Skeletal muscle tissue (tissue), 4 donors: ENCODE measurements around the gene CDT1. TPM values are rescaled to one million over a fixed set of nuclear protein-coding genes. Genes with fewer than 3 reads are reported as not detected.
"Not testable (repeated sequence)": the region's sequence is repeated elsewhere in the genome, so short reads cannot be mapped to it uniquely, and the experiment has no call there.

ENCODE experiments used
- H3K27ac ChIP-seq: one replicate; pipeline ENCODE4 v1.7.0; 2013; ENCODE audit warnings: mild to moderate bottlenecking, low read depth, low read length, inconsistent platforms
- H3K27me3 ChIP-seq, 3 donors: one replicate each; pipeline ENCODE4 v1.7.0; 2013; ENCODE audit warnings: low read length in 3 of 3; ENCODE audit not compliant: control insufficient read depth in 3 of 3, insufficient read depth in 3 of 3
- H3K36me3 ChIP-seq, 3 donors: one replicate each; pipeline ENCODE4 v1.7.0; 2013; ENCODE audit warnings: low read length in 3 of 3; ENCODE audit not compliant: control insufficient read depth in 3 of 3, insufficient read depth in 3 of 3
- H3K4me1 ChIP-seq, 3 donors: one replicate each; pipeline ENCODE4 v1.7.0; 2013; ENCODE audit warnings: low read length in 3 of 3, mild to moderate bottlenecking in 3 of 3; ENCODE audit not compliant: control insufficient read depth in 3 of 3, insufficient read depth in 3 of 3
- H3K4me3 ChIP-seq, 3 donors: one replicate each; pipeline ENCODE4 v1.7.0; 2013; ENCODE audit warnings: low read length in 3 of 3
- H3K9ac ChIP-seq, 3 donors: one replicate each; pipeline ENCODE4 v1.7.0; 2013; ENCODE audit warnings: low read length in 3 of 3, mild to moderate bottlenecking in 3 of 3, moderate library complexity in 2 of 3, low read depth in 1 of 3
- H3K9me3 ChIP-seq, 3 donors: one replicate each; pipeline ENCODE4 v1.7.0; 2013; ENCODE audit warnings: low read length in 3 of 3; ENCODE audit not compliant: control insufficient read depth in 3 of 3
- total RNA-seq: library from RNA; depleted of rRNA; stranded (reverse); fragments of >200 nt; gene quantifications from one replicate; pipeline ENCODE4 v1.2.3, GENCODE V29; 2014
- donor health status: Osteomylitis.

Gene CDT1
- total RNA-seq, 1 donor from 2014 or later = 6.3 TPM

- H3K36me3 ChIP-seq = peaks cover 0 to 4% (median 2%) of the 10 kb centered on the region in 3 donors
- H3K4me3 ChIP-seq = no peak overlapping the region
- peaks cover 0 to 2% (median 0%) of the 10 kb centered on the region in 3 donors for H3K27me3 ChIP-seq
- no peaks in the 10 kb centered on the region for H3K9me3 ChIP-seq
- H3K27ac ChIP-seq = no peak overlapping the region
- H3K9ac ChIP-seq = no peak overlapping the region
- peaks cover 3 to 11% (median 7%) of the 10 kb centered on the region in 3 donors for H3K4me1 ChIP-seq
Observed at GRCh38 chr16:88816736-88817535, 13.3 kb downstream of the CDT1 start.

DNA sequence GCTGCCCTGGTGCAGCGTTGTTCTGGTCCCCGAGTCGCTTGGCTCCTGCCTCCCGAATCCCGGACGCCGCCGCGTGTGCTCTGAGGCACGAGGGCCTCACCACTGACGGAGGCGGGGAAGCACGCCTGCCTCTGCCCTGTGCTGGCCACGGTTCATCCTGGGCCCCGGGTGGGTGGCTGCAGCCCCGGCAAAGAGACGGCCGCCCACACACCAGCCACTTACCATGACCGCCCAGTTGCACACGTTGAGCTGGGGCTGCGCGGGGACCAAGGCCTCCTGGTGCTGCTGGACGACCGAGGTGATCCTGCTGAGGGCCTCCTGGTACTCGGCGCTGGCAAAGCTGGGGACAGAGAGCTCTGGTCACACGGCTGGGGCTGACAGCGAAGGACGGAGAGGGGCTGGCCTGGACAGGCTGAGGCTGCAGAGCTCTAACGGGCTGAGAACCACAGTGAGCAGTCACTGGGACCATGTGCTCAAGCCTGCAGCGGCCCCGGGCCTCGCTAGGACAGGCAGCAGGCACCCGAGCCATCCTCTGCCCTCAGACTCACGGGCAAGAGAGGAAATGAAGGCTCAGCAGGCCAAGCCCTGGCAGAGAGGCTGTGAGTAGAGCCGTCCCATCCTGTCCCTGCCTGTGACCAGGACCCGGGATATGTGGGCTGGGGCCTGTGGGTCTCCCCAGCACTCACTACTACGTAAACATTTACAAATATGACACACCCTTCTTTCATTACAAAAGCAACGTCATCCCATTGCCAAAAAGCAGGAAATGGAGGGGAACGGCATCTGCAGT, 14.4 kb downstream of the CDT1 start:
- H3K36me3 ChIP-seq = peaks cover 4 to 9% (median 4%) of the 10 kb centered on the region in 3 donors
- H3K4me3 ChIP-seq = no peak overlapping the region
- no peaks in the 10 kb centered on the region for H3K9me3 ChIP-seq
- H3K27me3 ChIP-seq = peaks cover 0 to 2% (median 0%) of the 10 kb centered on the region in 3 donors
- H3K27ac ChIP-seq = no peak overlapping the region
- H3K9ac ChIP-seq = no peak overlapping the region
- H3K4me1 ChIP-seq = peaks cover 0 to 3% (median 0%) of the 10 kb centered on the region in 3 donors

- Histone ChIP-seq H3K4me1 (peaks cover 0 to 3% (median 0%) of the 10 kb centered on the region in 3 donors), H3K27ac (no peak overlapping the region), H3K9ac (no peak overlapping the region), H3K36me3 (peaks cover 4 to 9% (median 4%) of the 10 kb centered on the region in 3 donors), H3K27me3 (peaks cover 0 to 2% (median 0%) of the 10 kb centered on the region in 3 donors), H3K9me3 (no peaks in the 10 kb centered on the region), H3K4me3 (no peak overlapping the region)
Observed at GRCh38 chr16:88818575-88818874, 14.9 kb downstream of the CDT1 start.

DNA sequence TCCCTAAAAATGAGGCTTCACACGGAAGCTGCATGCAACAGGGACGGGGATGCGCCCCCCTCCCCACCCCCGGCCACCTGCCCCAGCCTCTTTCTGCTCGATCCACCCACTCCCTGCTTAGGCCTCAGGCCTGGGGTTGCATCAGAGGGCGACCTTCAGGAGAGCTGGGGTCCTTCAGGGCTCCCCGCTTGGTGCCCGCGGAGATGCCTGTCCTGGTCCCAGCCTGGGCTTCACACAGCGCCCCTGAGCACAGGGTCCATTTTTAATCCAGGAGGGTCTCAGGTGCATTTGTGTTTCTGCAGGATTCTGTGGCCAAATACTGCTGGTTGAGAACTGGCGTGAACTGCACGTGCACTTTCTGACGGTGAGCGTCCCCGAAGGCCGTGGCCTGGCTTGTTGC, 15.5 kb downstream of the CDT1 start:
- H3K9ac ChIP-seq = no peak overlapping the region
- no peaks in the 10 kb centered on the region for H3K9me3 ChIP-seq
- peaks cover 0 to 2% (median 0%) of the 10 kb centered on the region in 3 donors for H3K27me3 ChIP-seq
- peaks cover 4 to 9% (median 4%) of the 10 kb centered on the region in 3 donors for H3K36me3 ChIP-seq
- no peak overlapping the region for H3K4me3 ChIP-seq
- no peak overlapping the region for H3K27ac ChIP-seq
- H3K4me1 ChIP-seq = peaks cover 0 to 3% (median 0%) of the 10 kb centered on the region in 3 donors

DNA sequence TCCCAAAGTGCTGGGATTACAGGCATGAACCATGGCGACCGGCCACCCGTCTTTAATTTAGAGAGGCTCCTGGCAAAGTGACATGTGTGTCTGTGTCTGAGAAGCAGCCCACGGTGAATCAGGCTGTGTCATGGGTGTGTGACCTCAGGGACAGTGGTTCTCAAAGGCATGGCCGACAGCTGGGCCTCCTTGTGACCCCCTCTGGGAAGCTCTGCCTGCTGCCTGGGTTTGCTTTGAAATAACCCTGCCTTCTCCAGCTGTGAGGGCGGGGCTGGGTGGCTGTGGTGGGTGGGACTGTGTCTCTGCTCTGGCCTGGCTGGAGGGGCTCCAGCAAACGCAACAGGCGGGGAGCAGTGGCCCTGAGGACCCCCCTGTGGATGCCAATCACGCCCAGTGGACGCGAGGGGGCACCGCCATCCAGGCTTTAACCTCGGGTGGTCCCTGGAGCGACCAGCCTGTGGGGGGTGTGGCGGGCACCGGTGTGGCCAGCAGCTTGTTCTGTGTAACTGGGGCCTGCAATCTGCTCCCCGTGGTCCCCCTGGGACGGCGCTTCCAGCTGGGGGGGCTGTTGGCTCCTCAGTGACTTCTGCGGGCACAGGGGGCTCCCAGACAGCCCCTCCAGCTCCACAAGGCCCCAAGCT, 16.9 kb downstream of the CDT1 start:
- Histone ChIP-seq H3K9ac (no peak overlapping the region), H3K27me3 (no peaks in the 10 kb centered on the region), H3K9me3 (no peaks in the 10 kb centered on the region), H3K27ac (no peak overlapping the region), H3K36me3 (peaks cover 4 to 13% (median 4%) of the 10 kb centered on the region in 3 donors), H3K4me3 (no peak overlapping the region), H3K4me1 (peaks cover 0 to 3% (median 0%) of the 10 kb centered on the region in 3 donors)

DNA sequence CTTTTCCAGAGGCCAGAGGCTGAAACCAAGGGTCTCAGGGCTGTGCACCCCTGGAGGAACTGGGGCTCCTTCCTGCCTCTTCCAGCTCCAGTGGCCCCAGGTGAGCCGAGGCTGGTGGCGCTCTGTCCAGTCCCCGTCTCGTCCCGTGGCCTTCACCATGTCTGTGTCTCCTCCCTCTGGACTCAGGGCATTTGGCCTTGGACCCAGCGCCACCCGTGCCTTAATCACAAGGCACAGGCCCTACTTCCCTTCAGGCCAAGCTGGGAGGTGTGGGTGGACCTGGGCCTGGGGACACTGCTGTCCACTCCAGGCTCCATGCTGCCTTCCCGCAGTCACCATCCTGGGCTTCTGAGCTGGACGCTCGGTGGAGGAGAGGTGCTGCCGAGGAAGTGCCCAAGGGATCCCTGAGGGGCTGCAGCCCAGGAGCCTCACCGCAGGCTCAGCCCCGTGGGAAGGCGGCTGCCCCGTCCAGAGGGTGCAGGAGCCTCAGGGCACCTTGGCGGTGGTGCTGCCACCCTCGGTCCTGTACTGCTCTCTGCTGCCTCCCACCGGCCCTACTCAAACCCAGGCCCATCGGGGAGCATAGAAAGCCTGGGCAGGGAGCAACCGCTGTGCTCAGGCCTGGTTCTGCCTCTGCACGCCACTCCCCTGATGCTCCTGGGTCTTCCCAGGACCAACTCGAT, 17.7 kb downstream of the CDT1 start:
- H3K9ac ChIP-seq = no peak overlapping the region
- H3K27ac ChIP-seq = no peak overlapping the region
- no peaks in the 10 kb centered on the region for H3K27me3 ChIP-seq
- H3K36me3 ChIP-seq = peaks cover 4 to 14% (median 4%) of the 10 kb centered on the region in 3 donors
- no peaks in the 10 kb centered on the region for H3K4me1 ChIP-seq
- H3K4me3 ChIP-seq = no peak overlapping the region
- H3K9me3 ChIP-seq = no peaks in the 10 kb centered on the region

- peaks cover 4 to 14% (median 7%) of the 10 kb centered on the region in 3 donors for H3K36me3 ChIP-seq
Observed at GRCh38 chr16:88822281-88823040, 18.9 kb downstream of the CDT1 start.

GRCh38 chr16:88823646-88824045, 20.1 kb downstream of the CDT1 start:
- H3K27ac ChIP-seq, H3K27me3 ChIP-seq: not testable (repeated sequence)
- H3K36me3 ChIP-seq = peaks cover 4 to 14% (median 7%) of the 10 kb centered on the region in 3 donors

More at GRCh38 chr16:88822281-88823040, 18.9 kb downstream of the CDT1 start:
- Histone ChIP-seq H3K27ac (no peak overlapping the region), H3K4me3 (no peak overlapping the region), H3K4me1 (no peaks in the 10 kb centered on the region), H3K27me3 (no peaks in the 10 kb centered on the region), H3K9me3 (no peaks in the 10 kb centered on the region), H3K9ac (no peak overlapping the region)

More at GRCh38 chr16:88823646-88824045, 20.1 kb downstream of the CDT1 start:
- not testable (repeated sequence) for H3K9ac ChIP-seq, H3K4me3 ChIP-seq, H3K4me1 ChIP-seq, H3K9me3 ChIP-seq
